H1 (cell line): ENCODE data around the gene GBX1. TPM values are rescaled to one million over a fixed set of nuclear protein-coding genes. Genes with fewer than 3 reads are reported as not detected.

Source experiments
- CTCF ChIA-PET: fragments of 300-600 bp; sonication (Branson Sonifier 250); formaldehyde crosslinking; loops from one replicate; lab custom pipeline; 2021; ENCODE audit not compliant: partially characterized antibody; lab: Charles Lee
- POLR2A ChIA-PET: fragments of 300-600 bp; sonication (Branson Sonifier 250); formaldehyde crosslinking; loops from one replicate; lab custom pipeline; 2021; ENCODE audit warnings: inconsistent platforms; ENCODE audit not compliant: partially characterized antibody; lab: Charles Lee
- DNase-seq, 2 experiments: peaks; one replicate each; pipeline versions ENCODE4 v3.0.0 to v3.0.0-alpha.2; 2010 to 2022; ENCODE audit warnings: low spot score in 2 of 2, low read depth in 1 of 2, mixed read lengths in 1 of 2
- FAIRE-seq: peaks from 2 replicates; lab custom pipeline; 2011; peaks lifted over from hg19 to GRCh38; lab: Jason Lieb, UNC
- H2AFZ ChIP-seq: 2 replicates; pipeline ENCODE4 v1.8.1; 2012; ENCODE audit warnings: low read length, inconsistent platforms
- H2AK5ac ChIP-seq: 2 replicates; pipeline ENCODE4 v1.6.1; 2013; ENCODE audit warnings: low read depth, low read length
- H2BK120ac ChIP-seq: replicated peaks from 2 replicates; pipeline ENCODE3; 2013; ENCODE audit warnings: low read depth, low read length, inconsistent platforms
- H2BK12ac ChIP-seq: 2 replicates; pipeline ENCODE4 v1.6.1; 2013; ENCODE audit warnings: low read depth, low read length
- H2BK15ac ChIP-seq: 2 replicates; pipeline ENCODE4 v1.6.1; 2013; ENCODE audit warnings: low read length
- H2BK20ac ChIP-seq: 2 replicates; pipeline ENCODE4 v1.6.1; 2013; ENCODE audit warnings: low read length
- H2BK5ac ChIP-seq: 2 replicates; pipeline ENCODE4 v1.6.1; 2013; ENCODE audit warnings: low read depth, low read length
- H3K14ac ChIP-seq: 2 replicates; pipeline ENCODE4 v1.6.1; 2013; ENCODE audit warnings: inconsistent platforms; ENCODE audit not compliant: insufficient read length
- H3K18ac ChIP-seq: 2 replicates; pipeline ENCODE4 v1.6.1; 2013; ENCODE audit warnings: low read length; ENCODE audit errors: extremely low read depth
- H3K23ac ChIP-seq: 2 replicates; pipeline ENCODE4 v1.6.1; 2013; ENCODE audit warnings: inconsistent platforms; ENCODE audit not compliant: insufficient read length
- H3K23me2 ChIP-seq: 2 replicates; pipeline ENCODE4 v1.6.1; 2013; ENCODE audit warnings: low read depth, low read length
- H3K27ac ChIP-seq: 2 replicates; pipeline ENCODE4 v1.6.1; 2011; ENCODE audit warnings: low read depth, low read length, inconsistent platforms
- H3K27me3 ChIP-seq, 4 experiments: replicated peaks in 1 of 4; 1 replicate in 1 of 4; 2 replicates in 3 of 4; pipeline versions ENCODE4 v1.6.1 to v1.8.1; 2011 to 2013; ENCODE audit warnings: low read length in 3 of 4, mild to moderate bottlenecking in 3 of 4, inconsistent platforms in 2 of 4, mixed read lengths in 2 of 4, moderate library complexity in 1 of 4; ENCODE audit not compliant: control insufficient read depth in 3 of 4, insufficient read depth in 3 of 4; ENCODE audit errors: extremely low read depth in 1 of 4
- H3K36me3 ChIP-seq, 4 experiments: 2 replicates each; pipeline versions ENCODE4 v1.6.1 to v1.8.1; 2011 to 2013; ENCODE audit warnings: mild to moderate bottlenecking in 4 of 4, low read length in 3 of 4, moderate library complexity in 2 of 4, control low read depth in 1 of 4, inconsistent platforms in 1 of 4; ENCODE audit not compliant: insufficient read depth in 4 of 4, control insufficient read depth in 2 of 4
- H3K4ac ChIP-seq: replicated peaks from 2 replicates; pipeline ENCODE3; 2013; ENCODE audit warnings: low read length, low read depth, mixed read lengths, inconsistent platforms; ENCODE audit not compliant: insufficient read length
- H3K4me1 ChIP-seq, 4 experiments: replicated peaks in 1 of 4; 1 replicate in 1 of 4; 2 replicates in 3 of 4; pipeline versions ENCODE4 v1.6.1 to v1.8.1; 2011 to 2013; ENCODE audit warnings: low read length in 3 of 4, inconsistent platforms in 2 of 4, mixed read lengths in 1 of 4; ENCODE audit not compliant: insufficient read depth in 4 of 4, control insufficient read depth in 3 of 4
- H3K4me2 ChIP-seq, 2 experiments: 2 replicates each; pipeline versions ENCODE4 v1.6.1 to v1.8.1; 2011 to 2013; ENCODE audit warnings: low read depth in 2 of 2, low read length in 2 of 2, control low read depth in 1 of 2, inconsistent platforms in 1 of 2, mild to moderate bottlenecking in 1 of 2; ENCODE audit not compliant: insufficient read depth in 1 of 2
- H3K4me3 ChIP-seq, 4 experiments: fragments of 200-600, 300-600 bp in 1 of 4; sonication (generic), shearing (Covaris generic), sonication (Bioruptor Twin) in 1 of 4; 2 replicates each; pipeline versions ENCODE4 v1.5.1 to v1.8.1; 2011 to 2016; ENCODE audit warnings: low read length in 4 of 4, low read depth in 3 of 4, control low read depth in 2 of 4, inconsistent platforms in 2 of 4, mild to moderate bottlenecking in 2 of 4, mixed read lengths in 1 of 4, moderate library complexity in 1 of 4; ENCODE audit not compliant: insufficient read depth in 2 of 4; ENCODE audit errors: extremely low read depth in 1 of 4
- H3K56ac ChIP-seq: replicated peaks from 2 replicates; pipeline ENCODE3; 2013; ENCODE audit warnings: low read depth, mild to moderate bottlenecking, mixed read lengths, low read length, inconsistent platforms; ENCODE audit not compliant: insufficient read length
- H3K79me1 ChIP-seq: 2 replicates; pipeline ENCODE4 v1.6.1; 2013; ENCODE audit warnings: low read depth, low read length, control low read depth
- H3K79me2 ChIP-seq, 2 experiments: 2 replicates each; pipeline versions ENCODE4 v1.6.1 to v1.8.1; 2012 to 2013; ENCODE audit warnings: low read length in 2 of 2, mild to moderate bottlenecking in 2 of 2, inconsistent platforms in 1 of 2; ENCODE audit not compliant: insufficient read depth in 2 of 2, control insufficient read depth in 1 of 2
- H3K9ac ChIP-seq, 4 experiments: replicated peaks in 1 of 4; 1 replicate in 1 of 4; 2 replicates in 3 of 4; pipeline versions ENCODE4 v1.6.1 to v1.8.1; 2011 to 2013; ENCODE audit warnings: low read depth in 3 of 4, low read length in 3 of 4, control low read depth in 2 of 4, mild to moderate bottlenecking in 2 of 4, moderate library complexity in 2 of 4, inconsistent platforms in 1 of 4; ENCODE audit errors: extremely low read depth in 1 of 4
- H3K9me3 ChIP-seq, 2 experiments: 2 replicates each; pipeline versions ENCODE4 v1.6.1 to v1.8.1; 2012 to 2013; ENCODE audit warnings: mild to moderate bottlenecking in 2 of 2, moderate library complexity in 2 of 2, control low read depth in 1 of 2, inconsistent platforms in 1 of 2, low read depth in 1 of 2, low read length in 1 of 2, mixed read lengths in 1 of 2; ENCODE audit not compliant: insufficient read depth in 2 of 2
- H4K20me1 ChIP-seq, 2 experiments: replicated peaks in 1 of 2; 2 replicates each; pipeline versions ENCODE3 to v1.8.1; 2011 to 2013; ENCODE audit warnings: inconsistent platforms in 2 of 2, low read length in 2 of 2, mild to moderate bottlenecking in 1 of 2; ENCODE audit not compliant: insufficient read depth in 2 of 2, control insufficient read depth in 1 of 2
- H4K5ac ChIP-seq: 2 replicates; pipeline ENCODE4 v1.6.1; 2013; ENCODE audit warnings: low read length, low read depth, mixed read lengths, inconsistent platforms; ENCODE audit not compliant: insufficient read length
- H4K8ac ChIP-seq: 2 replicates; pipeline ENCODE4 v1.8.0; 2013; ENCODE audit warnings: mild to moderate bottlenecking, moderate library complexity, low read length, inconsistent platforms; ENCODE audit not compliant: insufficient read depth; ENCODE audit errors: extremely low read depth
- H4K91ac ChIP-seq: replicated peaks from 2 replicates; pipeline ENCODE3; 2013; ENCODE audit warnings: low read length, mixed read lengths, inconsistent platforms; ENCODE audit not compliant: insufficient read length
- CBX8 ChIP-seq: fragments of 300-800, 300-1000 bp; sonication (generic); IDR thresholded peaks from 2 replicates; pipeline ENCODE4 v1.7.1; 2016; ENCODE audit warnings: low read depth, low read length, borderline replicate concordance
- FOSL1 ChIP-seq: IDR thresholded peaks from 2 replicates; pipeline ENCODE4 v1.6.1; 2011; ENCODE audit warnings: mild to moderate bottlenecking, low read depth, low read length, moderate library complexity; ENCODE audit not compliant: insufficient read depth
- JUN ChIP-seq: IDR thresholded peaks from 2 replicates; pipeline ENCODE4 v1.6.1; 2011; ENCODE audit warnings: low read depth, mild to moderate bottlenecking, improper control_type of control experiment, low read length
- MAX ChIP-seq: IDR thresholded peaks from 2 replicates; pipeline ENCODE4 v1.6.1; 2012; ENCODE audit warnings: inconsistent platforms
- NANOG ChIP-seq: IDR thresholded peaks from 2 replicates; pipeline ENCODE4 v1.6.1; 2011; ENCODE audit warnings: low read length, low read depth, mild to moderate bottlenecking, inconsistent platforms; ENCODE audit not compliant: insufficient read depth, poor library complexity, severe bottlenecking
- PHF8 ChIP-seq: fragments of 200-600 bp; sonication (generic); conservative IDR thresholded peaks from 2 replicates; pipeline ENCODE4 v1.7.1; 2012; ENCODE audit warnings: low read depth, mild to moderate bottlenecking, inconsistent platforms, low read length, moderate library complexity
- RAD21 ChIP-seq, 2 experiments: IDR thresholded peaks in 1 of 2; conservative IDR thresholded peaks in 1 of 2; 2 replicates each; pipeline ENCODE4 v1.6.1; 2011; ENCODE audit warnings: low read depth in 2 of 2, low read length in 2 of 2, improper control_type of control experiment in 1 of 2, inconsistent platforms in 1 of 2, mild to moderate bottlenecking in 1 of 2, moderate library complexity in 1 of 2
- SP4 ChIP-seq: IDR thresholded peaks from 2 replicates; pipeline ENCODE4 v1.6.1; 2012; ENCODE audit warnings: low read length, inconsistent platforms
- WGBS, 2 experiments: shearing (Covaris generic) in 1 of 2; methylation state at CpG; one replicate each; pipeline versions ENCODE4 v1.1.6 to v1.1.7; 2013 to 2015; ENCODE audit warnings: low lambda C conversion rate in 2 of 2, mixed read lengths in 2 of 2, inconsistent platforms in 1 of 2, low coverage in 1 of 2, missing lambda C conversion rate in 1 of 2; ENCODE audit not compliant: insufficient replicate concordance in 2 of 2, insufficient coverage in 1 of 2, insufficient read length in 1 of 2; ENCODE audit errors: extremely low coverage in 1 of 2, missing lambda C conversion rate in 1 of 2; 5-methylcytosine and 5-hydroxymethylcytosine counted together
- polyA plus RNA-seq, 7 experiments: library from polyadenylated mRNA; depleted of rRNA in 3 of 7; stranded (reverse) in 5 of 7; unstranded in 2 of 7; fragments of >200 nt in 5 of 7; fragments of 200-250 nt in 2 of 7; gene quantifications; 1 replicate in 5 of 7; 2 replicates in 1 of 7; 4 replicates in 1 of 7; pipeline versions ENCODE4 v1.2.1 to v1.2.3, GENCODE V29; 2011 to 2013; ENCODE audit warnings: missing spikeins in 2 of 7, mixed read lengths in 2 of 7
- total RNA-seq: library from RNA; stranded (reverse); fragmentation: NEBNext Ultra II Directional; extraction: Animal tissue kit (Norgen Biotek cat#: 25700); gene quantifications from 2 replicates; pipeline ENCODE4 v1.2.1, GENCODE V29; 2021

The GBX1 gene
- total and polyA plus RNA-seq, 2 of the 8 experiments (the other 6 are each of a cell fraction or from before 2014, with no cell fraction given) = not detected

DNA sequence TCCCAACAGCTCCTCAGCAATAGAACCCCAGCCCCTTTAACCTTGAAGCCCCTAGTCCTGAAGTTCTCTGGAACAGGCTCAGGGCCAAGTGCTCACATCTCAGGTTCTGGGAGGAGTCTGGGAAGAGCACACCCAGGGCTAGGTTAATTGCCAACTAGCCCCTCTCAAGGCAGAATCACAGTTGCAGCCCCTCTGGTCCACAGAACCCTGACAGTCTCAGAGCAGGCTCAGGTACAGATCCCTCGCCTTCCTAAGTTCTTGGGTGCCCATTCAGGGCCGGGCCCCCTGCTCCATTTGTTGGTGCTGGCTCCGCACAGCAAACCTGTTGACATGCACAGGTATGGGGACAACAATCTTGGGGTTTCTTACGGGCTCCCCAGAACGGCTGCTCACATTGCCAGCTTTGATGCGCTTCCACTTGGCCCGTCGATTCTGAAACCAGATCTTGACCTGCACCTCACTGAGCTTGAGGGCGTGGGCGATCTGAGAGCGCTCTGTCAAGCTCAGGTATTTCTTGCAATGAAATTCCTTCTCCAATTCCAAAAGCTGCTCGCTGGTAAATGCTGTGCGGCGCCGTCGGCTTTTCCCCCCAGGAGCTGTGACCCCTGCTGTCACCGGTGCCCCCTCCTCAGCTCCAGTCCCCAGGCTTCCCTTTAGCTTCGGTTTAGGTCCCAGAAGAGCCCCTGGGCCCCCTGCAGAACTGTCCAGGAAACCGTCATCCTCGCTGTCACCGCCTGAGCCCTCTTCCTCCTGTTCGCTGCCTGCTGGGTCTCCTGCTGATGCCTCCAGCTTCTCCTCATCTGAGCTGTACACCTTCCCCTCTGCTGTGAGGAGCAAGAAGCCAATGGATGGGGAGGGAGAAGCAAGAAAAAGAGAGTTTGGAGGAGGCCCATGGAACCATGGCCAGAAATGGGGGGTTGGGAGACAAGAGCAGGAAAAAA lies 18.9 kb downstream of the GBX1 start:
- Histone ChIP-seq H4K91ac (no peak overlapping the region), H3K14ac (no peak overlapping the region), H4K5ac (no peak overlapping the region), H3K27ac (no peak overlapping the region), H3K79me2 (no peaks in the 10 kb centered on the region), H3K36me3 (no peaks in the 10 kb centered on the region; a peak in 1 of 8 replicates), H4K20me1 (peaks cover 0 to 2% of the 10 kb centered on the region in 2 experiments), H3K56ac (no peak overlapping the region), H2AK5ac (no peak overlapping the region), H3K9ac (no peak overlapping the region), H3K79me1 (no peaks in the 10 kb centered on the region), H3K23ac (no peak overlapping the region), H2BK12ac (no peak overlapping the region), H3K18ac (no peak overlapping the region), H3K23me2 (no peaks in the 10 kb centered on the region; the same call in 1 of the 2 replicates), H3K9me3 (no peaks in the 10 kb centered on the region), H3K4me3 (no peak overlapping the region), H3K27me3 (peaks cover 0 to 3% (median under 1%) of the 10 kb centered on the region in 4 experiments; a peak in 3 of 7 replicates), H2BK120ac (no peak overlapping the region), H2BK5ac (no peak overlapping the region), H3K4me2 (no peak overlapping the region), H3K4ac (no peak overlapping the region), H3K4me1 (0 out of 7 replicates have a peak, but pooled peaks cover 0 to 3% (median 0%) of the 10 kb centered on the region in 4 experiments), H4K8ac (no peak overlapping the region), H2BK20ac (no peak overlapping the region), H2BK15ac (no peak overlapping the region), H2AFZ (no peak overlapping the region)
- no peak for DNase-seq
- CTCF ChIA-PET = interaction anchor here (0.8 to 18.9 kb wide), 13 partner anchors 9 to 130 kb away, joined by 3 to 197 read pairs (median 6); partner anchors contain the start of gene GBX1
- POLR2A ChIA-PET = interaction anchor here (1.0 to 2.3 kb wide), 7 partner anchors 8 to 79 kb away, joined by 3 to 8 read pairs (median 5); partner anchors contain the start of gene ABCF2
- TF ChIP-seq JUN = no peak
- TF ChIP-seq NANOG = no peak
- no peak for TF ChIP-seq MAX
- no peak for TF ChIP-seq SP4
- no peak for TF ChIP-seq FOSL1
- no peak for TF ChIP-seq PHF8
- TF ChIP-seq RAD21 (IDR thresholded peaks at IDR 0.05 in 1 of 2, conservative IDR thresholded peaks at IDR 0.05 in 1 of 2; ENCODE audit: low read depth in 2 of 2, low read length in 2 of 2) = no peak
- no peak for TF ChIP-seq CBX8
- FAIRE-seq = no peak
- WGBS, 2 experiments = 93% methylated on average over 22 of the region's 22 CpGs; no CpG with 5 or more reads in 1 of the 2 experiments
